HG02759 (cell line): ENCODE results near the gene OTOGL.

Experiments
- ATAC-seq: cut with Tn5 transposase; IDR thresholded peaks from one replicate; pipeline ENCODE4 v1.9.1; 2021; ENCODE audit warnings: mild to moderate bottlenecking, moderate library complexity; ENCODE audit not compliant: unreplicated experiment

Gene OTOGL

GRCh38 chr12:80356097-80356496 is 256.8 kb downstream of the OTOGL start:
- ATAC-seq = no peak

GRCh38 chr12:80359703-80360102 is 260.4 kb downstream of the OTOGL start:
- no peak for ATAC-seq

GRCh38 chr12:80364056-80364455 is 264.7 kb downstream of the OTOGL start:
- no peak for ATAC-seq

- ATAC-seq = no peak
Measured at GRCh38 chr12:80373666-80374065, 274.3 kb downstream of the OTOGL start.

GRCh38 chr12:80374615-80375014 is 275.3 kb downstream of the OTOGL start:
- no peak for ATAC-seq

- ATAC-seq = no peak
Measured at GRCh38 chr12:80377140-80377794, 277.9 kb downstream of the OTOGL start.

GRCh38 chr12:80381121-80381520 is 281.8 kb downstream of the OTOGL start:
- no peak for ATAC-seq

GRCh38 chr12:80382254-80382653 is 282.9 kb downstream of the OTOGL start:
- ATAC-seq = no peak

GRCh38 chr12:80400571-80400991 is 301.2 kb downstream of the OTOGL start:
- ATAC-seq = no peak

GRCh38 chr12:80401191-80401590 is 301.9 kb downstream of the OTOGL start:
- ATAC-seq = no peak

GRCh38 chr12:80404629-80405028 is 305.3 kb downstream of the OTOGL start:
- no peak for ATAC-seq

- no peak for ATAC-seq
Measured at GRCh38 chr12:80406253-80406652, 306.9 kb downstream of the OTOGL start.

GRCh38 chr12:80411787-80412186 is 312.4 kb downstream of the OTOGL start:
- ATAC-seq = no peak

- peak; percentile 76 for ATAC-seq
Measured at GRCh38 chr12:80412343-80412953, 313.1 kb downstream of the OTOGL start.

GRCh38 chr12:80413462-80413861 is 314.1 kb downstream of the OTOGL start:
- no peak for ATAC-seq

- ATAC-seq = no peak
Measured at GRCh38 chr12:80415466-80415865, 316.1 kb downstream of the OTOGL start.

GRCh38 chr12:80419644-80420043 is 320.3 kb downstream of the OTOGL start:
- no peak for ATAC-seq

GRCh38 chr12:80420075-80420474 is 320.7 kb downstream of the OTOGL start:
- no peak for ATAC-seq

- no peak for ATAC-seq
Measured at GRCh38 chr12:80422550-80422949, 323.2 kb downstream of the OTOGL start.
